HG03196 (cell line): ENCODE data around the gene PALD1.

Source experiments
- ATAC-seq: cut with Tn5 transposase; IDR thresholded peaks from one replicate; pipeline ENCODE4 v1.9.1; 2021; ENCODE audit not compliant: unreplicated experiment

Gene PALD1

GRCh38 chr10:70534281-70534680 lies 55.7 kb downstream of the PALD1 start:
- no peak for ATAC-seq

GRCh38 chr10:70535001-70535400 lies 56.4 kb downstream of the PALD1 start:
- no peak for ATAC-seq

- no peak for ATAC-seq
Measured at GRCh38 chr10:70535451-70535850, 56.9 kb downstream of the PALD1 start.

- ATAC-seq, result no peak
Measured at GRCh38 chr10:70536196-70536861, 57.8 kb downstream of the PALD1 start.

GRCh38 chr10:70537398-70538194 lies 59.0 kb downstream of the PALD1 start:
- no peak for ATAC-seq

GRCh38 chr10:70538195-70538520 lies 59.6 kb downstream of the PALD1 start:
- ATAC-seq, result no peak

- no peak for ATAC-seq
Measured at GRCh38 chr10:70538731-70539338, 60.3 kb downstream of the PALD1 start.

GRCh38 chr10:70539471-70539870 lies 60.9 kb downstream of the PALD1 start:
- no peak for ATAC-seq

- ATAC-seq, result no peak
Measured at GRCh38 chr10:70540089-70540788, 61.7 kb downstream of the PALD1 start.

GRCh38 chr10:70540789-70541360 lies 62.3 kb downstream of the PALD1 start:
- no peak for ATAC-seq

- ATAC-seq, result no peak
Measured at GRCh38 chr10:70541736-70542564, 63.4 kb downstream of the PALD1 start.

- no peak for ATAC-seq
Measured at GRCh38 chr10:70542565-70542938, 64.0 kb downstream of the PALD1 start.

GRCh38 chr10:70543911-70544310 lies 65.3 kb downstream of the PALD1 start:
- ATAC-seq, result no peak

- ATAC-seq, result no peak
Measured at GRCh38 chr10:70544431-70545340, 66.1 kb downstream of the PALD1 start.

- ATAC-seq, result no peak
Measured at GRCh38 chr10:70546584-70546983, 68.0 kb downstream of the PALD1 start.

GRCh38 chr10:70549351-70549961 lies 70.9 kb downstream of the PALD1 start:
- no peak for ATAC-seq

- ATAC-seq, result no peak
Measured at GRCh38 chr10:70549962-70550458, 71.4 kb downstream of the PALD1 start.

GRCh38 chr10:70550459-70550858 lies 71.9 kb downstream of the PALD1 start:
- ATAC-seq, result no peak

GRCh38 chr10:70551466-70551865 lies 72.9 kb downstream of the PALD1 start:
- no peak for ATAC-seq
